Measurements from ENCODE around the gene PRR14.

DNA sequence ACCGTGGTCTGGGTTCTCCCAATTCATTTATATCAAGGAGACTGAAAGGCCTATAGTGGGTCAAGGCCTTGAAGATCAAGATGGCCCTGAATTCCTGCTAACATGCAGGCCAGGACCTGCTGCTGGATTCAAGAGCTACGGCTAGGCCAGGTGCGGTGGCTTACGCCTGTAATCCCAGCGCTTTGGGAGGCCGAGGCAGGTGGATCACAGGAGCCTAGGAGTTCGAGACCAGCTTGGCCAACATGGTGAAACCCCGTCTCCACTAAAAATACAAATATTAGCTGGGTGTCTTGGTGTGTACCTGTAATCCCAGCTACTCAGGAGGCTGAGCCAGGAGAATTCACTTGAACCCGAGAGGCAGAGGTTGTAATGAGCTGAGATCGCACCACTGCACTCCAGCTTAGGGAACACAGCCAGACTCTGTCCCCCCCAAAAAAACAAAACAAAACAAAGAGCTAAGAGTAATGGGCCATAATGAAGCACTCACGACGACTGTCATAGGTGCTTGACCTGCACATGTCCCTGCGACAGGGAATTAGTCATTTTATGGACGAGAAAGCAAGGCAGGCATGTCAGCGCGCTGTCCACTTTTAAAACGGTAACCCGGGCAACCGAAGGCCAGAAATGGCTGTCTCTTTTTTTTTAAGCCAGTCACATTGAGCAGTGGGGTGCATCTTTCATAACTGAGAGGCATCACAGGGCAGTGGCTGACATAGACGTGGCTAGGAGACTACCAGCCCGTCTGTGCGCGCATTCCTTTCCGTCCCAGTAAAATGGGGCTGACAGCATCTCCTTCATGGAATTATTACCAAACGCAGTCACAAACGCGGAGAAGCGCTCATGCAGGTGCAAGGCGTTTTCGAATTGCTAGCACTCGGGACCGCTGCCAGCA is 6.5 kb downstream of the PRR14 start:
- no peak for TF ChIP-seq ZNF207 (IDR thresholded peaks at IDR 0.05; ENCODE audit: borderline replicate concordance)
- TF ChIP-seq IRF4 (IDR thresholded peaks at IDR 0.05; ENCODE audit: low read depth, low read length), result no peak
- no peak for TF ChIP-seq CBX5 (IDR thresholded peaks at IDR 0.05; ENCODE audit: low read depth)
- TF ChIP-seq HCFC1 (IDR thresholded peaks at IDR 0.05; ENCODE audit: low read length), result no peak
- TF ChIP-seq SRF (IDR thresholded peaks at IDR 0.05; ENCODE audit: low read depth in 2 of 2, low read length in 2 of 2), result no peak
